ENCODE data around the gene CNTNAP2. TPM values are rescaled to one million over a fixed set of nuclear protein-coding genes. Genes with fewer than 3 reads are reported as not detected.

Gene CNTNAP2
- polyA plus RNA-seq, 10 donors, result 5.6 to 19.6 (median 11.4) TPM

GRCh38 chr7:147376192-147376591 is 1259.6 kb downstream of the CNTNAP2 start:
- no peak for DNase-seq

- no peak for DNase-seq
Observed at GRCh38 chr7:147380926-147381325, 1264.3 kb downstream of the CNTNAP2 start.

- DNase-seq, result no peak
Observed at GRCh38 chr7:147394329-147394728, 1277.7 kb downstream of the CNTNAP2 start.

GRCh38 chr7:147400221-147400689 is 1283.7 kb downstream of the CNTNAP2 start:
- DNase-seq, result peak in 2 of 3 donors; percentile 42 to 57

GRCh38 chr7:147400925-147401324 is 1284.3 kb downstream of the CNTNAP2 start:
- peak in 1 of 3 donors; percentile 30 for DNase-seq

GRCh38 chr7:147405621-147406020 is 1289.0 kb downstream of the CNTNAP2 start:
- DNase-seq, result no peak

GRCh38 chr7:147406521-147407135 is 1290.0 kb downstream of the CNTNAP2 start:
- no peak for DNase-seq

GRCh38 chr7:147411096-147411495 is 1294.5 kb downstream of the CNTNAP2 start:
- DNase-seq, result peak; percentile 56 to 85 (median 57)

- peak in 1 of 3 donors; percentile 45 for DNase-seq
Observed at GRCh38 chr7:147412109-147412508, 1295.5 kb downstream of the CNTNAP2 start.

GRCh38 chr7:147412782-147413556 is 1296.4 kb downstream of the CNTNAP2 start:
- DNase-seq, result peak; percentile 63 to 91 (median 85)

- peak in 2 of 3 donors; percentile 26 to 81 for DNase-seq
Observed at GRCh38 chr7:147413557-147413870, 1296.9 kb downstream of the CNTNAP2 start.

- no peak for DNase-seq
Observed at GRCh38 chr7:147415991-147416390, 1299.4 kb downstream of the CNTNAP2 start.

- no peak for DNase-seq
Observed at GRCh38 chr7:147418966-147419365, 1302.4 kb downstream of the CNTNAP2 start.

- no peak for DNase-seq
Observed at GRCh38 chr7:147423875-147424274, 1307.3 kb downstream of the CNTNAP2 start.

GRCh38 chr7:147428075-147428474 is 1311.5 kb downstream of the CNTNAP2 start:
- no peak for DNase-seq

GRCh38 chr7:147429961-147430360 is 1313.4 kb downstream of the CNTNAP2 start:
- no peak for DNase-seq

GRCh38 chr7:147432079-147432478 is 1315.5 kb downstream of the CNTNAP2 start:
- peak in 1 of 3 donors; percentile 30 for DNase-seq

- DNase-seq, result no peak
Observed at GRCh38 chr7:147432576-147432975, 1316.0 kb downstream of the CNTNAP2 start.

- DNase-seq, result no peak
Observed at GRCh38 chr7:147436718-147437117, 1320.1 kb downstream of the CNTNAP2 start.

- DNase-seq, result no peak
Observed at GRCh38 chr7:147438216-147438615, 1321.6 kb downstream of the CNTNAP2 start.

- DNase-seq, result no peak
Observed at GRCh38 chr7:147443942-147444341, 1327.3 kb downstream of the CNTNAP2 start.

- no peak for DNase-seq
Observed at GRCh38 chr7:147452816-147453215, 1336.2 kb downstream of the CNTNAP2 start.

- peak in 1 of 3 donors; percentile 34 for DNase-seq
Observed at GRCh38 chr7:147465223-147465622, 1348.6 kb downstream of the CNTNAP2 start.
